Adipocyte (in vitro differentiated cells): ENCODE results near the gene DFFB.

Experiments used
- DNase-seq: peaks from one replicate; pipeline ENCODE4 v3.0.0-alpha.2; 2015; ENCODE audit warnings: low read depth
- H3K27me3 ChIP-seq: replicated peaks from 2 replicates; pipeline ENCODE4 v1.7.0; 2013; ENCODE audit warnings: mild to moderate bottlenecking, low read length, moderate library complexity; ENCODE audit not compliant: control insufficient read depth, insufficient read depth
- H3K36me3 ChIP-seq: 2 replicates; pipeline ENCODE4 v1.7.0; 2013; ENCODE audit warnings: low read length, mild to moderate bottlenecking, moderate library complexity; ENCODE audit not compliant: control insufficient read depth, insufficient read depth, severe bottlenecking
- H3K4me1 ChIP-seq: 2 replicates; pipeline ENCODE4 v1.7.0; 2013; ENCODE audit warnings: mild to moderate bottlenecking, low read length, moderate library complexity; ENCODE audit not compliant: control insufficient read depth, insufficient read depth
- H3K4me3 ChIP-seq: 2 replicates; pipeline ENCODE4 v1.7.0; 2013; ENCODE audit warnings: mild to moderate bottlenecking, low read length, moderate library complexity
- H3K9ac ChIP-seq: 2 replicates; pipeline ENCODE4 v1.7.0; 2013; ENCODE audit warnings: mild to moderate bottlenecking, low read length, moderate library complexity
- H3K9me3 ChIP-seq: 2 replicates; pipeline ENCODE4 v1.7.0; 2013; ENCODE audit warnings: mild to moderate bottlenecking, low read length, moderate library complexity; ENCODE audit not compliant: control insufficient read depth

The DFFB gene

GRCh38 chr1:3932156-3932919 is 75.1 kb downstream of the DFFB start:
- Histone ChIP-seq H3K9me3 (peaks cover 24% of the 10 kb centered on the region), H3K27me3 (no peaks in the 10 kb centered on the region), H3K4me3 (no peak overlapping the region), H3K36me3 (no peaks in the 10 kb centered on the region), H3K9ac (no peak overlapping the region), H3K4me1 (no peaks in the 10 kb centered on the region)
- DNase-seq, result no peak
